ENCODE results near the gene ADCY4.
A peak's percentile ranks its signal among the peaks of the same experiment; 100 is the strongest.

Gene ADCY4

GRCh38 chr14:24272467-24272866, 62.4 kb downstream of the ADCY4 start:
- TF ChIP-seq CTCF (IDR thresholded peaks at IDR 0.05): no peak
- Histone ChIP-seq H3K27ac (no peak overlapping the region), H3K4me3 (no peak overlapping the region)
- DNase-seq (ENCODE audit: low spot score): no peak

- Histone ChIP-seq H3K27ac (peak overlapping the region; percentile 93 to 99), H3K4me3 (peak overlapping the region; percentile 94)
- no peak for TF ChIP-seq CTCF (IDR thresholded peaks at IDR 0.05)
- DNase-seq (ENCODE audit: low spot score): no peak
These were observed 63.0 kb downstream of the ADCY4 start for GRCh38 chr14:24271834-24272263.

- Histone ChIP-seq H3K27ac (peak within 1 kb of the TSS; percentile 93 to 99), H3K4me3 (peak within 1 kb of the TSS; percentile 94)
- DNase-seq (ENCODE audit: low spot score): peak; percentile 82
These were observed 63.6 kb downstream of the ADCY4 start, which contains the start of gene RABGGTA for GRCh38 chr14:24271134-24271833. Gene RABGGTA, minus strand, starts transcription at chr14:24271597. Its CDS starts 482 bp downstream, at chr14:24271115.

GRCh38 chr14:24270537-24271133, 64.2 kb downstream of the ADCY4 start:
- no peak for TF ChIP-seq CTCF (IDR thresholded peaks at IDR 0.05)
- H3K4me3 ChIP-seq: peak overlapping the region; percentile 94
- H3K27ac ChIP-seq: peak overlapping the region; percentile 93 to 99
- no peak for DNase-seq (ENCODE audit: low spot score)

More at GRCh38 chr14:24271134-24271833, 63.6 kb downstream of the ADCY4 start, which contains the start of gene RABGGTA:
- TF ChIP-seq CTCF (IDR thresholded peaks at IDR 0.05): peak; percentile 65

GRCh38 chr14:24269910-24270536, 64.8 kb downstream of the ADCY4 start:
- no peak for TF ChIP-seq CTCF (IDR thresholded peaks at IDR 0.05)
- DNase-seq (ENCODE audit: low spot score): no peak

GRCh38 chr14:24269368-24269767, 65.5 kb downstream of the ADCY4 start:
- DNase-seq (ENCODE audit: low spot score): no peak
- no peak for TF ChIP-seq CTCF (IDR thresholded peaks at IDR 0.05)
- no peak overlapping the region for H3K27ac ChIP-seq
- no peak overlapping the region for H3K4me3 ChIP-seq

More at GRCh38 chr14:24269910-24270536, 64.8 kb downstream of the ADCY4 start:
- Histone ChIP-seq H3K4me3 (no peak overlapping the region), H3K27ac (no peak overlapping the region)

Measured in coronary artery (tissue), 2 donors.